ENCODE results near the gene APLF.

DNA sequence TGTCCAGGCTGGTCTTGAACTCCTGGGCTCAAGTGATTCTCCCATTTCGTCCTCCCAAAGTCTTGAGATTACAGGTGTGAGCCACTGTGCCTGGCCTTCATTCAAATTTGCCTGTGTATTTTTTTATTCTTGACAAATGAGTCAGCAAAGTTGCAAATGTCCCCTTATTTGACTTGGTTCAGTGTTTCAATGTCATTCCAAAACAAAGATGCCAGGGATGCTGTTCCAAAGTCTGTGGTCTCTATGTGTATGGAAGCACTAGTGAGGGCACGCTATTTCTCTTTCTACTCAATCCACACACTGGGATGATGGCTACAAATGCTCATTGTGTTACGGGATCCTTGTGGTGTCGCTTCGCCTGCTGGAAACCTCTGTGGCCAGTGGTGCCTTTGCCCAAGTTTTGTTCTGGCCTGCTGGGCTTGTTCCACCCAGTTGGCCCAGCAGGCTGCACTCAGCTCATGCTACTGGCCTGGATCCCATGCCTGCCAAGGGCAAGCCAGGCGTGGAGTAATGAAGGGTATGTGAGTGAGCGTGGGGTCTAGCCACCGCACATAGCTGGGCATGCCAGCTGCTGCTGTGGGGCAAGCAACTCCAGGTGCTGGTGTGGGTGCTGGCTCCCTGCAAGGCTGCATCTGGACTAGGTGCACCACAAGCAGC, 35.9 kb upstream of the APLF start:
- TF ChIP-seq POLR2AphosphoS5 (IDR thresholded peaks at IDR 0.05; ENCODE audit: low read depth, low read length): no peak
- TF ChIP-seq, protein P1, sequence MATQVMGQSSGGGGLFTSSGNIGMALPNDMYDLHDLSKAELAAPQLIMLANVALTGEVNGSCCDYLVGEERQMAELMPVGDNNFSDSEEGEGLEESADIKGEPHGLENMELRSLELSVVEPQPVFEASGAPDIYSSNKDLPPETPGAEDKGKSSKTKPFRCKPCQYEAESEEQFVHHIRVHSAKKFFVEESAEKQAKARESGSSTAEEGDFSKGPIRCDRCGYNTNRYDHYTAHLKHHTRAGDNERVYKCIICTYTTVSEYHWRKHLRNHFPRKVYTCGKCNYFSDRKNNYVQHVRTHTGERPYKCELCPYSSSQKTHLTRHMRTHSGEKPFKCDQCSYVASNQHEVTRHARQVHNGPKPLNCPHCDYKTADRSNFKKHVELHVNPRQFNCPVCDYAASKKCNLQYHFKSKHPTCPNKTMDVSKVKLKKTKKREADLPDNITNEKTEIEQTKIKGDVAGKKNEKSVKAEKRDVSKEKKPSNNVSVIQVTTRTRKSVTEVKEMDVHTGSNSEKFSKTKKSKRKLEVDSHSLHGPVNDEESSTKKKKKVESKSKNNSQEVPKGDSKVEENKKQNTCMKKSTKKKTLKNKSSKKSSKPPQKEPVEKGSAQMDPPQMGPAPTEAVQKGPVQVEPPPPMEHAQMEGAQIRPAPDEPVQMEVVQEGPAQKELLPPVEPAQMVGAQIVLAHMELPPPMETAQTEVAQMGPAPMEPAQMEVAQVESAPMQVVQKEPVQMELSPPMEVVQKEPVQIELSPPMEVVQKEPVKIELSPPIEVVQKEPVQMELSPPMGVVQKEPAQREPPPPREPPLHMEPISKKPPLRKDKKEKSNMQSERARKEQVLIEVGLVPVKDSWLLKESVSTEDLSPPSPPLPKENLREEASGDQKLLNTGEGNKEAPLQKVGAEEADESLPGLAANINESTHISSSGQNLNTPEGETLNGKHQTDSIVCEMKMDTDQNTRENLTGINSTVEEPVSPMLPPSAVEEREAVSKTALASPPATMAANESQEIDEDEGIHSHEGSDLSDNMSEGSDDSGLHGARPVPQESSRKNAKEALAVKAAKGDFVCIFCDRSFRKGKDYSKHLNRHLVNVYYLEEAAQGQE (IDR thresholded peaks at IDR 0.05; ENCODE audit: insufficient read depth in 1 of 2, low read depth in 2 of 2, low read length in 2 of 2): no peak
- no peak for TF ChIP-seq TAF1 (IDR thresholded peaks at IDR 0.05; ENCODE audit: borderline replicate concordance, insufficient read depth, low read length)
- no peak for TF ChIP-seq FOXP2 (optimal IDR thresholded peaks at IDR 0.05; ENCODE audit: borderline replicate concordance, extremely low read depth, extremely low read length, insufficient read depth)
- TF ChIP-seq SIN3A (IDR thresholded peaks at IDR 0.05; ENCODE audit: borderline replicate concordance, insufficient read depth, low read length): no peak

Data from PFSK-1 (cell line).